ENCODE data around the gene MDM1. TPM values are rescaled to one million over a fixed set of nuclear protein-coding genes. Genes with fewer than 3 reads are reported as not detected.

MDM1 gene
- polyA plus RNA-seq, 1 donor from 2014 or later = 18.0 TPM

GRCh38 chr12:68319988-68320623 is 12.1 kb downstream of the MDM1 start:
- H3K4me3 Mint-ChIP-seq = no peak overlapping the region
- no peaks in the 10 kb centered on the region for H3K36me3 Mint-ChIP-seq
- H3K4me1 Mint-ChIP-seq = peaks cover 0 to 2% (median 2%) of the 10 kb centered on the region in 3 donors
- H3K27me3 Mint-ChIP-seq = no peaks in the 10 kb centered on the region
- no peaks in the 10 kb centered on the region for H3K9me3 Mint-ChIP-seq
- H3K27ac Mint-ChIP-seq = peak overlapping the region in 1 of 3 donors; percentile 72

- H3K9me3 Mint-ChIP-seq = no peaks in the 10 kb centered on the region
- H3K36me3 Mint-ChIP-seq = peaks cover 3% of the 10 kb centered on the region
- H3K27me3 Mint-ChIP-seq = no peaks in the 10 kb centered on the region
- no peak overlapping the region for H3K4me3 Mint-ChIP-seq
- peaks cover 0 to 2% (median 0%) of the 10 kb centered on the region in 3 donors for H3K4me1 Mint-ChIP-seq
- no peak overlapping the region for H3K27ac Mint-ChIP-seq
Observed at GRCh38 chr12:68317047-68317667, 15.0 kb downstream of the MDM1 start.

GRCh38 chr12:68310370-68310769 is 21.8 kb downstream of the MDM1 start:
- H3K36me3 Mint-ChIP-seq = peaks cover 15% of the 10 kb centered on the region
- H3K4me1 Mint-ChIP-seq = peaks cover 14 to 16% (median 15%) of the 10 kb centered on the region in 3 donors

GRCh38 chr12:68306564-68306963 is 25.6 kb downstream of the MDM1 start:
- Mint-ChIP-seq H3K4me3 (peak overlapping the region in 1 of 4 donors; percentile 14), H3K27me3 (no peaks in the 10 kb centered on the region), H3K9me3 (no peaks in the 10 kb centered on the region), H3K4me1 (peaks cover 19 to 22% (median 20%) of the 10 kb centered on the region in 3 donors), H3K36me3 (peaks cover 12% of the 10 kb centered on the region), H3K27ac (peak overlapping the region in 1 of 3 donors; percentile 33)

More at GRCh38 chr12:68310370-68310769, 21.8 kb downstream of the MDM1 start:
- H3K9me3 Mint-ChIP-seq = no peaks in the 10 kb centered on the region
- H3K27me3 Mint-ChIP-seq = no peaks in the 10 kb centered on the region
- no peak overlapping the region for H3K4me3 Mint-ChIP-seq
- H3K27ac Mint-ChIP-seq = no peak overlapping the region

GRCh38 chr12:68305278-68305677 is 26.9 kb downstream of the MDM1 start:
- Mint-ChIP-seq H3K4me1 (peaks cover 19 to 22% (median 20%) of the 10 kb centered on the region in 3 donors), H3K27me3 (no peaks in the 10 kb centered on the region), H3K9me3 (peaks cover 0 to 2% (median under 1%) of the 10 kb centered on the region in 3 donors), H3K36me3 (peaks cover 24% of the 10 kb centered on the region), H3K27ac (peak overlapping the region in 1 of 3 donors; percentile 89), H3K4me3 (peak overlapping the region in 1 of 4 donors; percentile 30)

GRCh38 chr12:68304626-68305025 is 27.5 kb downstream of the MDM1 start:
- Mint-ChIP-seq H3K27me3 (no peaks in the 10 kb centered on the region), H3K4me3 (no peak overlapping the region), H3K27ac (no peak overlapping the region), H3K4me1 (peaks cover 19 to 22% (median 20%) of the 10 kb centered on the region in 3 donors), H3K9me3 (peaks cover 2 to 8% (median 2%) of the 10 kb centered on the region in 3 donors), H3K36me3 (peaks cover 28% of the 10 kb centered on the region)

GRCh38 chr12:68303850-68304249 is 28.3 kb downstream of the MDM1 start:
- H3K4me3 Mint-ChIP-seq = no peak overlapping the region
- H3K4me1 Mint-ChIP-seq = peaks cover 19 to 22% (median 20%) of the 10 kb centered on the region in 3 donors
- peaks cover 27% of the 10 kb centered on the region for H3K36me3 Mint-ChIP-seq
- peaks cover 2 to 8% (median 2%) of the 10 kb centered on the region in 3 donors for H3K9me3 Mint-ChIP-seq
- no peak overlapping the region for H3K27ac Mint-ChIP-seq
- H3K27me3 Mint-ChIP-seq = no peaks in the 10 kb centered on the region

- no peaks in the 10 kb centered on the region for H3K27me3 Mint-ChIP-seq
- H3K4me3 Mint-ChIP-seq = no peak overlapping the region
- H3K36me3 Mint-ChIP-seq = peaks cover 25% of the 10 kb centered on the region
- peaks cover 2 to 8% (median 2%) of the 10 kb centered on the region in 3 donors for H3K9me3 Mint-ChIP-seq
- H3K4me1 Mint-ChIP-seq = no peaks in the 10 kb centered on the region
- no peak overlapping the region for H3K27ac Mint-ChIP-seq
Observed at GRCh38 chr12:68297929-68298328, 34.2 kb downstream of the MDM1 start.

GRCh38 chr12:68294251-68294650 is 37.9 kb downstream of the MDM1 start:
- Mint-ChIP-seq H3K9me3 (no peaks in the 10 kb centered on the region), H3K4me3 (no peak overlapping the region), H3K27me3 (no peaks in the 10 kb centered on the region), H3K27ac (no peak overlapping the region), H3K4me1 (peaks cover 0 to 5% (median 3%) of the 10 kb centered on the region in 3 donors), H3K36me3 (peaks cover 8% of the 10 kb centered on the region)

GRCh38 chr12:68293347-68293746 is 38.8 kb downstream of the MDM1 start:
- Mint-ChIP-seq H3K4me3 (no peak overlapping the region), H3K36me3 (peaks cover 8% of the 10 kb centered on the region), H3K4me1 (peaks cover 0 to 5% (median 3%) of the 10 kb centered on the region in 3 donors), H3K27ac (peak overlapping the region in 1 of 3 donors; percentile 24), H3K27me3 (no peaks in the 10 kb centered on the region), H3K9me3 (peaks cover 0 to 2% (median 0%) of the 10 kb centered on the region in 3 donors)

GRCh38 chr12:68292151-68292943 is 39.8 kb downstream of the MDM1 start:
- Mint-ChIP-seq H3K9me3 (peaks cover 0 to 2% (median 0%) of the 10 kb centered on the region in 3 donors), H3K27ac (no peak overlapping the region), H3K36me3 (peaks cover 8% of the 10 kb centered on the region), H3K27me3 (no peaks in the 10 kb centered on the region), H3K4me1 (peaks cover 0 to 5% (median 3%) of the 10 kb centered on the region in 3 donors), H3K4me3 (no peak overlapping the region)

GRCh38 chr12:68291396-68292036 is 40.6 kb downstream of the MDM1 start:
- Mint-ChIP-seq H3K27me3 (no peaks in the 10 kb centered on the region), H3K9me3 (peaks cover 0 to 2% (median 0%) of the 10 kb centered on the region in 3 donors), H3K36me3 (peaks cover 8% of the 10 kb centered on the region), H3K27ac (no peak overlapping the region), H3K4me1 (peaks cover 0 to 5% (median 3%) of the 10 kb centered on the region in 3 donors), H3K4me3 (no peak overlapping the region)

GRCh38 chr12:68290126-68290525 is 42.0 kb downstream of the MDM1 start:
- Mint-ChIP-seq H3K9me3 (peaks cover 0 to 2% (median 0%) of the 10 kb centered on the region in 3 donors), H3K27ac (no peak overlapping the region), H3K27me3 (peaks cover 4% of the 10 kb centered on the region), H3K4me3 (no peak overlapping the region), H3K4me1 (peaks cover 0 to 5% (median 3%) of the 10 kb centered on the region in 3 donors), H3K36me3 (peaks cover 8% of the 10 kb centered on the region)

- H3K36me3 Mint-ChIP-seq = no peaks in the 10 kb centered on the region
- H3K27ac Mint-ChIP-seq = no peak overlapping the region
- no peak overlapping the region for H3K4me3 Mint-ChIP-seq
- H3K9me3 Mint-ChIP-seq = peaks cover 0 to 2% (median 0%) of the 10 kb centered on the region in 3 donors
- H3K27me3 Mint-ChIP-seq = peaks cover 9% of the 10 kb centered on the region
- H3K4me1 Mint-ChIP-seq = peaks cover 0 to 5% (median 3%) of the 10 kb centered on the region in 3 donors
Observed at GRCh38 chr12:68287106-68287505, 45.1 kb downstream of the MDM1 start.
